ENCODE measurements around the gene RTKN2. TPM values are rescaled to one million over a fixed set of nuclear protein-coding genes. Genes with fewer than 3 reads are reported as not detected.
"Not testable (repeated sequence)": the region's sequence is repeated elsewhere in the genome, so short reads cannot be mapped to it uniquely, and the experiment has no call there.

RTKN2 gene
- total RNA-seq, 1 donor from 2014 or later = 2.9 TPM

DNA sequence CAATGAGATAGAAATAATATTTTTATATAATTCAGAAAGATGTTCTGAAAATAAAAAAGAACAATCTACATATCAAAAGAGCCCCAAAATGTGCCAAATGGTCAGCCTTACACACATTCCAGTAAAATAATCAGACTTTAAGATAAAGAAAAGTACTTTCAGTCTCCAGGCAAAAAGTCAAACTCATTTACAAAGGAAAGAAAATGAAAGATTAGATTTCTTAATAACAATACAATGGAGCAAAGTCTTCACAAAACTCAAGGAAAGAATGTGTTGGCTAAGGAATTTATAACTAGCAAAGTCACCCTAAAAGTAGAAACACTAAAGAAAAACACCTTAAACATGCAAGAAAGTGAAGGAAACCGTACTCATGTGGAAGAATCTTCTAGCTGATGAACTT lies 16.6 kb downstream of the RTKN2 start:
- intact Hi-C loops (cut with micrococcal nuclease) = no loop called here
- peaks cover 2% of the 10 kb centered on the region for H3K27me3 Mint-ChIP-seq (ENCODE audit: low read depth)
- H3K27ac Mint-ChIP-seq = no peak overlapping the region
- H3K9me3 Mint-ChIP-seq = peaks cover 4% of the 10 kb centered on the region
- no peaks in the 10 kb centered on the region for H3K36me3 Mint-ChIP-seq (ENCODE audit: low read depth)
- no peak overlapping the region for H3K4me3 Mint-ChIP-seq (ENCODE audit: low read depth)
- H3K4me1 Mint-ChIP-seq (ENCODE audit: low read depth) = peaks cover 14% of the 10 kb centered on the region
- no peak for DNase-seq (ENCODE audit: low spot score)

- Mint-ChIP-seq H3K27ac (no peak overlapping the region), H3K4me1 (ENCODE audit: low read depth) (peaks cover 14% of the 10 kb centered on the region), H3K9me3 (peaks cover 4% of the 10 kb centered on the region), H3K4me3 (ENCODE audit: low read depth) (no peak overlapping the region), H3K36me3 (ENCODE audit: low read depth) (no peaks in the 10 kb centered on the region), H3K27me3 (ENCODE audit: low read depth) (peaks cover 2% of the 10 kb centered on the region)
- intact Hi-C loops (cut with micrococcal nuclease) = no loop called here
- no peak for DNase-seq (ENCODE audit: low spot score)
Observed at GRCh38 chr10:62250594-62251198, 17.9 kb downstream of the RTKN2 start.

DNA sequence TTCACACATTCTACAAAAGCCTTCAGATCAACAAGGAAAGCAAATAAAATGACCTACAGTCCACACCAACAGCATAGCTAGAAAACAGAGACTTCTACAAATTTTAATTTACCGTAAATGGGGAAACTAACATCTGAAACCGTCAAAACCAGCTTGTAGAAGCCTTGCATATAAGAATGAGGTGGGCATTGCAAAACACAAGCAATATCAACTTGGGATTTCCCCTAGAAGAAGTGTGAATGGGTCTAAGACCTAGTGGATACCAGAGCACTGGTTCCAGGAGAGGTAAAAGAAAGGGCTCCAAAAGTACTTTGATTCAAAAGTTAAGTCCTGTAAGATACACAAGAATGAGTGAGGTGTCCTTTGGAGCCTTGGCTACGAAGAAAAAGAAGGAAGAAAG lies 18.7 kb downstream of the RTKN2 start:
- Mint-ChIP-seq H3K4me3 (ENCODE audit: low read depth) (no peak overlapping the region), H3K27me3 (ENCODE audit: low read depth) (peaks cover 2% of the 10 kb centered on the region), H3K36me3 (ENCODE audit: low read depth) (no peaks in the 10 kb centered on the region), H3K27ac (no peak overlapping the region), H3K4me1 (ENCODE audit: low read depth) (peaks cover 21% of the 10 kb centered on the region), H3K9me3 (peaks cover 4% of the 10 kb centered on the region)
- intact Hi-C loops (cut with micrococcal nuclease) = loop anchor here (10.0 kb wide), 1 partner anchor 495 kb away; no protein-coding TSS in a partner anchor
- no peak for DNase-seq (ENCODE audit: low spot score)

- Mint-ChIP-seq H3K27me3 (ENCODE audit: low read depth) (peaks cover 2% of the 10 kb centered on the region), H3K4me3 (ENCODE audit: low read depth) (no peak overlapping the region), H3K9me3 (peaks cover 2% of the 10 kb centered on the region), H3K36me3 (ENCODE audit: low read depth) (peaks cover 2% of the 10 kb centered on the region), H3K4me1 (ENCODE audit: low read depth) (peaks cover 27% of the 10 kb centered on the region), H3K27ac (no peak overlapping the region)
- DNase-seq (ENCODE audit: low spot score) = no peak
- intact Hi-C loops (cut with micrococcal nuclease) = loop anchor here (10.0 kb wide), 1 partner anchor 494 kb away; no protein-coding TSS in a partner anchor
Observed at GRCh38 chr10:62248465-62248864, 20.2 kb downstream of the RTKN2 start.

DNA sequence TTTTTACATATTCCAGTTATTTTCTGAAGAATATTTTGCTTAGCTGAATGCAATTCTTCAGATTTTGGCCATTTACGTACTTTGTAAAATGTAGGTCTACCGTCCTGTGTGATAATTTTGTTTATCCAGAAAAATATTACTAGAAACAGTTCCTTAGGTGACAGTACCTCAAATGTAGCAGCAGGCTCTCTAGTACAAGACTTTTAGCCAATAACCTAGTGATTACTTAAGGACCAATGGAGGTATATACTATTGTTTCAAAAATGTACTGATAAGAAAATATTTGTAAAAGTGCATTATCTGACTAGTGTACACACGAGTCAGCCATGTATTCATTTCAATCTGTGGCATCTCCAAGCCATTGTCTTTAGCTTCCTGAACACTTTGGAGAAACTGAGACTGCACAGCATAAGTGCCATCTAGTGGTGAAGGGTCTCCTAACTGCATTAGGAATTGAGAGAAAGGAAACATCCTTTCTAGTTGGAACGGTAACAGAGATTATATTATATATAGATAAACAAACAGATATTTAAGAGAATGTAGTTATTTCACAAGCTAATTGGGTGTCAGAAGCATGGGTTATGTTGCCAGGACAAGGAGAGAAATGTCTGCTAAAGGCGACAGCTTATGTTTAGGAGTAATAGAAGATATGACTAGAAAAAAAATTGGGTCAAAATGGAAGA lies 23.7 kb downstream of the RTKN2 start:
- Mint-ChIP-seq H3K9me3 (peaks cover 6% of the 10 kb centered on the region), H3K27ac (peak overlapping the region; percentile 63), H3K27me3 (ENCODE audit: low read depth) (no peaks in the 10 kb centered on the region), H3K4me1 (ENCODE audit: low read depth) (peaks cover 32% of the 10 kb centered on the region), H3K36me3 (ENCODE audit: low read depth) (peaks cover 6% of the 10 kb centered on the region), H3K4me3 (ENCODE audit: low read depth) (no peak overlapping the region)
- intact Hi-C loops (cut with micrococcal nuclease) = loop anchor here (1.0 to 10.0 kb wide), 6 partner anchors 59 to 490 kb away; no protein-coding TSS in a partner anchor
- DNase-seq (ENCODE audit: low spot score) = peak; percentile 39

DNA sequence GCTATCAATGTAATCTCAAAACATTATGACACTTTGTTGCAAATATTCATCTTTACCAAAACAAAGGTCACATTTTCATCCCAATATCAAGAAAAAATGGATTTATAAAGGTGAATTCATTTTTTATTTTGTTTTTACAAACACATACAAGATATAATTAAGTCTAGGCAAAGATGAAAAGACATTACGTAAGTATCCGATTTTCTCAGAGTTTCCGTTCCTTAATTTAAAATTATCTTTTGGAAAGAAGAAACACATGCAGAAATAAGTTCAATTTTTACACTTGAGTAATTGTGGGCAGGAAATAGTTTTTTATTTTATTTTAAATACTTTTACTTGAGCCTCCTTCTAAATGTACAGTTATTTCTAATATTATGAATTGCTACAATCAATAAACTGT lies 24.6 kb downstream of the RTKN2 start:
- Mint-ChIP-seq H3K36me3 (ENCODE audit: low read depth) (peaks cover 6% of the 10 kb centered on the region), H3K27me3 (ENCODE audit: low read depth) (no peaks in the 10 kb centered on the region), H3K9me3 (peaks cover 6% of the 10 kb centered on the region), H3K4me1 (ENCODE audit: low read depth) (peaks cover 32% of the 10 kb centered on the region), H3K4me3 (ENCODE audit: low read depth) (peak overlapping the region; percentile 26), H3K27ac (no peak overlapping the region)
- intact Hi-C loops (cut with micrococcal nuclease) = loop anchor here (2.0 to 10.0 kb wide), 2 partner anchors 251 to 489 kb away; no protein-coding TSS in a partner anchor
- DNase-seq (ENCODE audit: low spot score) = no peak

DNA sequence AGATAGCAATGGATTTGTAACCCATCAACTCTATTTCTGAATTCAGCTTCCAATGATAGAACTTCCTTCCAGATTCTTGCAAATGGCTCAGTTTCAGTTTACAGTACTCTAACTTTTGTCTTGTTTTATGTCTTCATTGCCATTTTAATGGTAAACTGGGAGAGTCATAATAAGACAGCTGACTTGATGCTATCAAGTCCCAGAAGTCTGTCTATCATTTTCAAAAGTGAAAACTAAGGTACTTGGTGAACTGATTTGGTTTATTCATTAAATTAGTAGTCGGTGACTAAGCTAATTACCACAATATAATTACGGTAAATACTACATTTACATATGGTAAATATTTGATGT lies 25.0 kb downstream of the RTKN2 start:
- DNase-seq (ENCODE audit: low spot score) = no peak
- Mint-ChIP-seq H3K27me3 (ENCODE audit: low read depth) (no peaks in the 10 kb centered on the region), H3K27ac (peak overlapping the region; percentile 81), H3K9me3 (peaks cover 6% of the 10 kb centered on the region), H3K4me3 (ENCODE audit: low read depth) (peak overlapping the region; percentile 51), H3K4me1 (ENCODE audit: low read depth) (peaks cover 35% of the 10 kb centered on the region), H3K36me3 (ENCODE audit: low read depth) (peaks cover 10% of the 10 kb centered on the region)
- intact Hi-C loops (cut with micrococcal nuclease) = loop anchor here (1.0 to 10.0 kb wide), 5 partner anchors 18 to 489 kb away; no protein-coding TSS in a partner anchor

GRCh38 chr10:62242965-62243646 lies 25.5 kb downstream of the RTKN2 start:
- Mint-ChIP-seq H3K27ac (peak overlapping the region; percentile 81), H3K4me3 (ENCODE audit: low read depth) (peak overlapping the region; percentile 51), H3K36me3 (ENCODE audit: low read depth) (peaks cover 10% of the 10 kb centered on the region), H3K4me1 (ENCODE audit: low read depth) (peaks cover 35% of the 10 kb centered on the region)
- intact Hi-C loops (cut with micrococcal nuclease) = loop anchor here (1.0 to 10.0 kb wide), 5 partner anchors 18 to 488 kb away; no protein-coding TSS in a partner anchor
- H3K27me3 Mint-ChIP-seq (ENCODE audit: low read depth); DNase-seq (ENCODE audit: low spot score); H3K9me3 Mint-ChIP-seq: not testable (repeated sequence)

GRCh38 chr10:62241521-62241920 lies 27.1 kb downstream of the RTKN2 start:
- H3K4me1 Mint-ChIP-seq (ENCODE audit: low read depth) = peaks cover 40% of the 10 kb centered on the region
- not testable (repeated sequence) for H3K9me3 Mint-ChIP-seq; DNase-seq (ENCODE audit: low spot score); H3K27me3 Mint-ChIP-seq (ENCODE audit: low read depth); H3K4me3 Mint-ChIP-seq (ENCODE audit: low read depth); H3K27ac Mint-ChIP-seq
- H3K36me3 Mint-ChIP-seq (ENCODE audit: low read depth) = peaks cover 10% of the 10 kb centered on the region
- intact Hi-C loops (cut with micrococcal nuclease) = loop anchor here (10.0 kb wide), 1 partner anchor 487 kb away; no protein-coding TSS in a partner anchor

- peaks cover 37% of the 10 kb centered on the region for H3K4me1 Mint-ChIP-seq (ENCODE audit: low read depth)
- H3K4me3 Mint-ChIP-seq (ENCODE audit: low read depth) = no peak overlapping the region
- no peaks in the 10 kb centered on the region for H3K27me3 Mint-ChIP-seq (ENCODE audit: low read depth)
- peaks cover 6% of the 10 kb centered on the region for H3K9me3 Mint-ChIP-seq
- intact Hi-C loops (cut with micrococcal nuclease) = loop anchor here (10.0 kb wide), 1 partner anchor 485 kb away; no protein-coding TSS in a partner anchor
- peaks cover 10% of the 10 kb centered on the region for H3K36me3 Mint-ChIP-seq (ENCODE audit: low read depth)
- no peak overlapping the region for H3K27ac Mint-ChIP-seq
- no peak for DNase-seq (ENCODE audit: low spot score)
Observed at GRCh38 chr10:62239994-62240393, 28.6 kb downstream of the RTKN2 start.

GRCh38 chr10:62238880-62239279 lies 29.8 kb downstream of the RTKN2 start:
- Mint-ChIP-seq H3K4me1 (ENCODE audit: low read depth) (peaks cover 37% of the 10 kb centered on the region), H3K36me3 (ENCODE audit: low read depth) (peaks cover 10% of the 10 kb centered on the region), H3K27ac (peak overlapping the region; percentile 52), H3K9me3 (peaks cover 6% of the 10 kb centered on the region), H3K27me3 (ENCODE audit: low read depth) (no peaks in the 10 kb centered on the region), H3K4me3 (ENCODE audit: low read depth) (no peak overlapping the region)
- intact Hi-C loops (cut with micrococcal nuclease) = no loop called here
- no peak for DNase-seq (ENCODE audit: low spot score)

GRCh38 chr10:62237966-62238365 lies 30.7 kb downstream of the RTKN2 start:
- intact Hi-C loops (cut with micrococcal nuclease) = no loop called here
- H3K36me3 Mint-ChIP-seq (ENCODE audit: low read depth) = peaks cover 4% of the 10 kb centered on the region
- DNase-seq (ENCODE audit: low spot score) = no peak
- no peak overlapping the region for H3K27ac Mint-ChIP-seq
- no peaks in the 10 kb centered on the region for H3K9me3 Mint-ChIP-seq
- peaks cover 33% of the 10 kb centered on the region for H3K4me1 Mint-ChIP-seq (ENCODE audit: low read depth)
- no peak overlapping the region for H3K4me3 Mint-ChIP-seq (ENCODE audit: low read depth)
- no peaks in the 10 kb centered on the region for H3K27me3 Mint-ChIP-seq (ENCODE audit: low read depth)

GRCh38 chr10:62237506-62237905 lies 31.1 kb downstream of the RTKN2 start:
- Mint-ChIP-seq H3K4me1 (ENCODE audit: low read depth) (peaks cover 33% of the 10 kb centered on the region), H3K27ac (no peak overlapping the region)

More at GRCh38 chr10:62237506-62237905, 31.1 kb downstream of the RTKN2 start:
- peaks cover 4% of the 10 kb centered on the region for H3K36me3 Mint-ChIP-seq (ENCODE audit: low read depth)
- intact Hi-C loops (cut with micrococcal nuclease) = no loop called here
- no peak overlapping the region for H3K4me3 Mint-ChIP-seq (ENCODE audit: low read depth)
- no peak for DNase-seq (ENCODE audit: low spot score)
- H3K9me3 Mint-ChIP-seq = no peaks in the 10 kb centered on the region
- no peaks in the 10 kb centered on the region for H3K27me3 Mint-ChIP-seq (ENCODE audit: low read depth)

Measured in activated T-helper 2 cell treated with anti-CD3 and anti-CD28 coated beads, Interferon-gamma antibody, Interleukin-2, Interleukin-4, amounts not matched to agents 10 μg/mL and 5 μg/mL and 100 μg/mL, durations not matched to agents 14 hours and 24 hours and 36 hours (primary cell).